GM12878 (cell line): Measurements from ENCODE around the gene RMND1. TPM values are rescaled to one million over a fixed set of nuclear protein-coding genes. Genes with fewer than 3 reads are reported as not detected.
A peak's percentile ranks its signal among the peaks of the same experiment; 100 is the strongest.

Experiments
- BCL11A ChIP-seq: IDR thresholded peaks from 2 replicates; pipeline ENCODE4 v1.6.1; 2011; ENCODE audit warnings: low read depth, low read length
- ESRRA ChIP-seq: IDR thresholded peaks from 2 replicates; pipeline ENCODE4 v1.6.1; 2012; ENCODE audit warnings: mild to moderate bottlenecking, low read length, improper control_type of control experiment
- ETV6 ChIP-seq, 2 experiments: fragments of 450-650 bp in 1 of 2; IDR thresholded peaks in 1 of 2; conservative IDR thresholded peaks in 1 of 2; 2 replicates each; pipeline ENCODE4 v1.6.1; 2014; ENCODE audit warnings: antibody characterized with exemption in 1 of 2, borderline replicate concordance in 1 of 2, low read depth in 1 of 2, mild to moderate bottlenecking in 1 of 2, moderate library complexity in 1 of 2
- EZH2 ChIP-seq: IDR thresholded peaks from 2 replicates; pipeline ENCODE4 v1.6.1; 2012; ENCODE audit warnings: low read depth, mild to moderate bottlenecking, control low read depth, inconsistent platforms, low read length, borderline replicate concordance; ENCODE audit not compliant: control insufficient read depth
- FOXM1 ChIP-seq: IDR thresholded peaks from 2 replicates; pipeline ENCODE4 v1.6.1; 2012; ENCODE audit warnings: low read depth, mild to moderate bottlenecking, inconsistent platforms, low read length, moderate library complexity
- GABPA ChIP-seq: IDR thresholded peaks from 2 replicates; pipeline ENCODE4 v1.6.1; 2014; ENCODE audit warnings: antibody characterized with exemption, low read depth, mild to moderate bottlenecking, inconsistent platforms
- JUND ChIP-seq: IDR thresholded peaks from 2 replicates; pipeline ENCODE4 v1.6.1; 2012; ENCODE audit warnings: low read depth, mild to moderate bottlenecking, low read length, improper control_type of control experiment, moderate library complexity
- MEF2B ChIP-seq: fragments of 450-650 bp; IDR thresholded peaks from 2 replicates; pipeline ENCODE4 v1.6.1; 2018; ENCODE audit warnings: mild to moderate bottlenecking, moderate library complexity; ENCODE audit not compliant: partially characterized antibody, poor library complexity, severe bottlenecking
- NFXL1 ChIP-seq: fragments of 450-650 bp; IDR thresholded peaks from 2 replicates; pipeline ENCODE4 v1.6.1; 2017; ENCODE audit warnings: antibody characterized with exemption, mild to moderate bottlenecking, borderline replicate concordance
- RAD51 ChIP-seq: fragments of 450-650 bp; IDR thresholded peaks from 2 replicates; pipeline ENCODE4 v1.6.1; 2016; ENCODE audit warnings: moderate library complexity, mild to moderate bottlenecking, inconsistent platforms
- RUNX3 ChIP-seq: IDR thresholded peaks from 2 replicates; pipeline ENCODE4 v1.6.1; 2012; ENCODE audit warnings: low read length, inconsistent platforms
- SREBF1 ChIP-seq: IDR thresholded peaks from 2 replicates; pipeline ENCODE4 v1.6.1; 2012; ENCODE audit warnings: mild to moderate bottlenecking, low read length
- WRNIP1 ChIP-seq: IDR thresholded peaks from 2 replicates; pipeline ENCODE4 v1.6.1; 2011; ENCODE audit warnings: low read depth, low read length, improper control_type of control experiment, borderline replicate concordance
- ZBTB11 ChIP-seq: fragments of 450-650 bp; formaldehyde crosslinking; IDR thresholded peaks from 2 replicates; pipeline ENCODE4 v1.5.0; 2022; ENCODE audit warnings: mild to moderate bottlenecking, missing genetic modification characterization
- ZZZ3 ChIP-seq: IDR thresholded peaks from 2 replicates; pipeline ENCODE4 v1.6.1; 2011; ENCODE audit warnings: low read depth; ENCODE audit not compliant: control insufficient read depth, insufficient read length
- polyA plus RNA-seq, 11 experiments: library from polyadenylated mRNA; depleted of rRNA in 4 of 11; unstranded in 6 of 11; stranded (reverse) in 5 of 11; fragments of >200 nt; fragmentation: Nextera tagmentation in 4 of 11; fragmentation: Illumina TruSeq in 1 of 11; extraction: Ambion mirVana in 4 of 11; extraction: Trizol in 1 of 11; gene quantifications; 1 replicate in 1 of 11; 2 replicates in 10 of 11; pipeline versions ENCODE4 v1.2.1 to v1.2.3, GENCODE V29; 2011 to 2016; ENCODE audit warnings: inconsistent platforms in 2 of 11, missing spikeins in 2 of 11, low read depth in 1 of 11
- total RNA-seq, 4 experiments: library from RNA; depleted of rRNA in 3 of 4; stranded (reverse); fragments of >200 nt in 3 of 4; fragmentation: Illumina TruSeq in 1 of 4; extraction: Trizol in 1 of 4; gene quantifications; 2 replicates each; pipeline versions ENCODE4 v1.2.1 to v1.2.3, GENCODE V29; 2013 to 2021
- TF ChIP-seq, protein P1 (sequence below): fragments of 450-650 bp; IDR thresholded peaks from 2 replicates; pipeline ENCODE4 v1.6.1; 2017; ENCODE audit warnings: mild to moderate bottlenecking, moderate library complexity
- TF ChIP-seq, protein P2 (sequence below): fragments of 450-650 bp; IDR thresholded peaks from 2 replicates; pipeline ENCODE4 v1.6.1; 2014; ENCODE audit warnings: mild to moderate bottlenecking
- TF ChIP-seq, protein P3 (sequence below): fragments of 450-650 bp; IDR thresholded peaks from 2 replicates; pipeline ENCODE4 v1.6.1; 2017; ENCODE audit warnings: low read depth, mild to moderate bottlenecking, moderate library complexity

Gene RMND1
- total and polyA plus RNA-seq, 10 of the 15 experiments (the other 5 are each of a cell fraction or from before 2014, with no cell fraction given): 15.9 to 34.5 (median 21.4) TPM

GRCh38 chr6:151390276-151390850 lies 61.6 kb downstream of the RMND1 start (continued):
- TF ChIP-seq, protein P1, sequence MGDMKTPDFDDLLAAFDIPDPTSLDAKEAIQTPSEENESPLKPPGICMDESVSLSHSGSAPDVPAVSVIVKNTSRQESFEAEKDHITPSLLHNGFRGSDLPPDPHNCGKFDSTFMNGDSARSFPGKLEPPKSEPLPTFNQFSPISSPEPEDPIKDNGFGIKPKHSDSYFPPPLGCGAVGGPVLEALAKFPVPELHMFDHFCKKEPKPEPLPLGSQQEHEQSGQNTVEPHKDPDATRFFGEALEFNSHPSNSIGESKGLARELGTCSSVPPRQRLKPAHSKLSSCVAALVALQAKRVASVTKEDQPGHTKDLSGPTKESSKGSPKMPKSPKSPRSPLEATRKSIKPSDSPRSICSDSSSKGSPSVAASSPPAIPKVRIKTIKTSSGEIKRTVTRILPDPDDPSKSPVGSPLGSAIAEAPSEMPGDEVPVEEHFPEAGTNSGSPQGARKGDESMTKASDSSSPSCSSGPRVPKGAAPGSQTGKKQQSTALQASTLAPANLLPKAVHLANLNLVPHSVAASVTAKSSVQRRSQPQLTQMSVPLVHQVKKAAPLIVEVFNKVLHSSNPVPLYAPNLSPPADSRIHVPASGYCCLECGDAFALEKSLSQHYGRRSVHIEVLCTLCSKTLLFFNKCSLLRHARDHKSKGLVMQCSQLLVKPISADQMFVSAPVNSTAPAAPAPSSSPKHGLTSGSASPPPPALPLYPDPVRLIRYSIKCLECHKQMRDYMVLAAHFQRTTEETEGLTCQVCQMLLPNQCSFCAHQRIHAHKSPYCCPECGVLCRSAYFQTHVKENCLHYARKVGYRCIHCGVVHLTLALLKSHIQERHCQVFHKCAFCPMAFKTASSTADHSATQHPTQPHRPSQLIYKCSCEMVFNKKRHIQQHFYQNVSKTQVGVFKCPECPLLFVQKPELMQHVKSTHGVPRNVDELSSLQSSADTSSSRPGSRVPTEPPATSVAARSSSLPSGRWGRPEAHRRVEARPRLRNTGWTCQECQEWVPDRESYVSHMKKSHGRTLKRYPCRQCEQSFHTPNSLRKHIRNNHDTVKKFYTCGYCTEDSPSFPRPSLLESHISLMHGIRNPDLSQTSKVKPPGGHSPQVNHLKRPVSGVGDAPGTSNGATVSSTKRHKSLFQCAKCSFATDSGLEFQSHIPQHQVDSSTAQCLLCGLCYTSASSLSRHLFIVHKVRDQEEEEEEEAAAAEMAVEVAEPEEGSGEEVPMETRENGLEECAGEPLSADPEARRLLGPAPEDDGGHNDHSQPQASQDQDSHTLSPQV: no peak
- TF ChIP-seq ZZZ3 (no peak), JUND (no peak), WRNIP1 (no peak), BCL11A (no peak), ZBTB11 (CRISPR knock-in tag) (no peak), ETV6 (conservative IDR thresholded peaks at IDR 0.05 in 1 of 2, IDR thresholded peaks at IDR 0.05 in 1 of 2; ENCODE audit: borderline replicate concordance in 1 of 2, low read depth in 1 of 2) (no peak), EZH2 (no peak), NFXL1 (no peak), MEF2B (peak; percentile 15), RUNX3 (no peak), FOXM1 (no peak), GABPA (0 out of 2 replicates have a peak, but pooled peaks have one; percentile 17), SREBF1 (no peak), ESRRA (0 out of 2 replicates have a peak, but pooled peaks have one; percentile 16), RAD51 (no peak)
- TF ChIP-seq, protein P2, sequence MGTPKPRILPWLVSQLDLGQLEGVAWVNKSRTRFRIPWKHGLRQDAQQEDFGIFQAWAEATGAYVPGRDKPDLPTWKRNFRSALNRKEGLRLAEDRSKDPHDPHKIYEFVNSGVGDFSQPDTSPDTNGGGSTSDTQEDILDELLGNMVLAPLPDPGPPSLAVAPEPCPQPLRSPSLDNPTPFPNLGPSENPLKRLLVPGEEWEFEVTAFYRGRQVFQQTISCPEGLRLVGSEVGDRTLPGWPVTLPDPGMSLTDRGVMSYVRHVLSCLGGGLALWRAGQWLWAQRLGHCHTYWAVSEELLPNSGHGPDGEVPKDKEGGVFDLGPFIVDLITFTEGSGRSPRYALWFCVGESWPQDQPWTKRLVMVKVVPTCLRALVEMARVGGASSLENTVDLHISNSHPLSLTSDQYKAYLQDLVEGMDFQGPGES: no peak
- TF ChIP-seq, protein P3, sequence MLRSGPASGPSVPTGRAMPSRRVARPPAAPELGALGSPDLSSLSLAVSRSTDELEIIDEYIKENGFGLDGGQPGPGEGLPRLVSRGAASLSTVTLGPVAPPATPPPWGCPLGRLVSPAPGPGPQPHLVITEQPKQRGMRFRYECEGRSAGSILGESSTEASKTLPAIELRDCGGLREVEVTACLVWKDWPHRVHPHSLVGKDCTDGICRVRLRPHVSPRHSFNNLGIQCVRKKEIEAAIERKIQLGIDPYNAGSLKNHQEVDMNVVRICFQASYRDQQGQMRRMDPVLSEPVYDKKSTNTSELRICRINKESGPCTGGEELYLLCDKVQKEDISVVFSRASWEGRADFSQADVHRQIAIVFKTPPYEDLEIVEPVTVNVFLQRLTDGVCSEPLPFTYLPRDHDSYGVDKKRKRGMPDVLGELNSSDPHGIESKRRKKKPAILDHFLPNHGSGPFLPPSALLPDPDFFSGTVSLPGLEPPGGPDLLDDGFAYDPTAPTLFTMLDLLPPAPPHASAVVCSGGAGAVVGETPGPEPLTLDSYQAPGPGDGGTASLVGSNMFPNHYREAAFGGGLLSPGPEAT: no peak
